ENCODE results near the gene PITRM1. TPM values are rescaled to one million over a fixed set of nuclear protein-coding genes. Genes with fewer than 3 reads are reported as not detected.

PITRM1 gene
- total and polyA plus RNA-seq, 2 donors (not counting 3 experiments of a cell fraction or from before 2014, with no cell fraction given), result 83.2 to 145 TPM

GRCh38 chr10:3203972-3204371 is 31.4 kb upstream of the PITRM1 start:
- H3K4me2 ChIP-seq (ENCODE audit: insufficient read depth, low read length), result no peak overlapping the region
- no TSS peak for BruUV-seq (replicated peaks)
- H3K27me3 ChIP-seq (ENCODE audit: control insufficient read depth in 2 of 2, insufficient read depth in 2 of 2, low read length in 2 of 2), result peaks cover 6 to 13% of the 10 kb centered on the region in 2 experiments
- FAIRE-seq (no peak), DNase-seq (ENCODE audit: low read depth, low spot score) (no peak)
- no peak for TF ChIP-seq MYC (IDR thresholded peaks at IDR 0.05; ENCODE audit: low read depth, low read length)
- TF ChIP-seq JUN (IDR thresholded peaks at IDR 0.05; ENCODE audit: borderline replicate concordance, insufficient read depth, insufficient read length, low read depth), result no peak
- no peak for TF ChIP-seq POLR2A (IDR thresholded peaks at IDR 0.05; ENCODE audit: low read depth, low read length)
- TF ChIP-seq POLR2AphosphoS5 (IDR thresholded peaks at IDR 0.05; ENCODE audit: insufficient read depth, low read depth, low read length), result no peak
- TF ChIP-seq MAX (IDR thresholded peaks at IDR 0.05; ENCODE audit: insufficient read depth, insufficient read length), result no peak
- no peak for TF ChIP-seq EZH2 (IDR thresholded peaks at IDR 0.05; ENCODE audit: borderline replicate concordance, low read depth, low read length, severe bottlenecking)
- no peak for TF ChIP-seq GATA2 (IDR thresholded peaks at IDR 0.05; ENCODE audit: insufficient read depth, insufficient read length, low read depth, low read length)
- no peak for TF ChIP-seq FOS (IDR thresholded peaks at IDR 0.05; ENCODE audit: borderline replicate concordance, insufficient read depth, low read length)
- TF ChIP-seq CTCF (IDR thresholded peaks at IDR 0.05; ENCODE audit: extremely low read depth in 1 of 2, insufficient read depth in 1 of 2, low read depth in 1 of 2, low read length in 2 of 2), result no peak
- no peak overlapping the region for H3K9ac ChIP-seq (replicated peaks; ENCODE audit: extremely low read depth, insufficient read depth, low read length)
- no peak overlapping the region for H2AFZ ChIP-seq (ENCODE audit: low read depth, low read length)
- ChIA-PET POLR2A (no interaction called here), CTCF (interaction anchor here (0.9 kb wide), 1 partner anchor 11 kb away, joined by 5 read pairs; no protein-coding TSS in a partner anchor)
- no peak overlapping the region for H3K4me3 ChIP-seq (replicated peaks in 1 of 3; ENCODE audit: insufficient read depth in 1 of 3, low read depth in 1 of 3, low read length in 3 of 3)
- H3K36me3 ChIP-seq (ENCODE audit: control insufficient read depth in 2 of 2, extremely low read depth in 1 of 2, insufficient read depth in 2 of 2, low read length in 2 of 2), result no peaks in the 10 kb centered on the region
- H3K4me1 ChIP-seq (ENCODE audit: control insufficient read depth, extremely low read depth, insufficient read depth, low read length), result no peaks in the 10 kb centered on the region
- no peaks in the 10 kb centered on the region for H3K9me1 ChIP-seq (replicated peaks; ENCODE audit: control insufficient read depth, extremely low read depth, insufficient read depth, low read length)
- H3K79me2 ChIP-seq (ENCODE audit: control insufficient read depth, insufficient read depth, low read length), result no peaks in the 10 kb centered on the region
- intact Hi-C loops (cut with micrococcal nuclease) (no loop called here), dilution Hi-C loops (cut with MboI; ENCODE audit: extremely low pct_ligation_motif_present, low sequenced_read_pairs) (no loop called here)
- no peaks in the 10 kb centered on the region for H4K20me1 ChIP-seq (replicated peaks; ENCODE audit: control insufficient read depth, extremely low read depth, insufficient read depth, low read length)
- H3K9me3 ChIP-seq (replicated peaks; ENCODE audit: control insufficient read depth, insufficient read depth, low read length), result no peaks in the 10 kb centered on the region
- H3K27ac ChIP-seq (ENCODE audit: insufficient read depth, low read depth, low read length), result no peak overlapping the region

Measured in endothelial cell of umbilical vein (primary cell).